Aorta (tissue), 5 donors: ENCODE data around the gene HES2. TPM values are rescaled to one million over a fixed set of nuclear protein-coding genes. Genes with fewer than 3 reads are reported as not detected.
"Not testable (repeated sequence)": the region's sequence is repeated elsewhere in the genome, so short reads cannot be mapped to it uniquely, and the experiment has no call there.

Experiments
- ATAC-seq: fragments of 200-7000 bp; cut with Tn5 transposase; one replicate; pipeline ENCODE4 v1.9.1; 2022; ENCODE audit warnings: moderate library complexity; ENCODE audit not compliant: low FRiP score
- DNase-seq, 2 donors: peaks; one replicate each; pipeline ENCODE4 v3.0.0-alpha.2; 2020
- H3K27ac ChIP-seq, 2 donors: one replicate each; pipeline ENCODE4 v1.5.1; 2013; ENCODE audit warnings: low read length in 2 of 2, mild to moderate bottlenecking in 2 of 2, moderate library complexity in 2 of 2, control low read depth in 1 of 2, inconsistent platforms in 1 of 2, low read depth in 1 of 2
- H3K27me3 ChIP-seq, 2 donors: one replicate each; pipeline ENCODE4 v1.6.1; 2013; ENCODE audit warnings: control low read depth in 1 of 2, low read length in 1 of 2, mild to moderate bottlenecking in 1 of 2, moderate library complexity in 1 of 2; ENCODE audit not compliant: insufficient read depth in 2 of 2, control insufficient read depth in 1 of 2
- H3K36me3 ChIP-seq, 2 donors: one replicate each; pipeline ENCODE4 v1.6.1; 2013; ENCODE audit warnings: control low read depth in 1 of 2, low read length in 1 of 2, mild to moderate bottlenecking in 1 of 2; ENCODE audit not compliant: insufficient read depth in 2 of 2, control insufficient read depth in 1 of 2
- H3K4me1 ChIP-seq, 2 donors: one replicate each; pipeline ENCODE4 v1.6.1; 2013; ENCODE audit warnings: low read length in 2 of 2, control low read depth in 1 of 2, mild to moderate bottlenecking in 1 of 2, moderate library complexity in 1 of 2; ENCODE audit not compliant: insufficient read depth in 2 of 2, control insufficient read depth in 1 of 2
- H3K4me3 ChIP-seq, 2 donors: one replicate each; pipeline ENCODE4 v1.5.1; 2013; ENCODE audit warnings: low read length in 2 of 2, control low read depth in 1 of 2, mild to moderate bottlenecking in 1 of 2
- H3K9me3 ChIP-seq: one replicate; pipeline ENCODE4 v1.6.1; 2013; ENCODE audit warnings: mild to moderate bottlenecking, low read length; ENCODE audit not compliant: control insufficient read depth
- WGBS, 2 donors: extraction: QIAGEN DNeasy Blood & Tissue Kit; methylation state at CpG; one replicate each; pipeline ENCODE4 v1.1.7; 2013; 5-methylcytosine and 5-hydroxymethylcytosine counted together
- intact Hi-C, 2 donors: fragments of 100-400 bp; cut with DNase I; formaldehyde crosslinking; loops; one replicate each; pipeline versions ENCODE4 v1.14.2 to v1.15.0; 2022
- polyA plus RNA-seq, 2 donors: library from polyadenylated mRNA; stranded (reverse); fragments of 200-250 nt; gene quantifications; one replicate each; pipeline ENCODE4 v1.2.3, GENCODE V29; 2013
- total RNA-seq, 2 donors: library from RNA; stranded (reverse); fragmentation: NEBNext Ultra II Directional; extraction: Animal tissue kit (Norgen Biotek cat#: 25700); gene quantifications; one replicate each; pipeline ENCODE4 v1.2.1, GENCODE V29; 2021
- donor health status: healthy with polysubstance abuse.
- donor health status: Bipolar disorder and iron deficiency.
- donor health status: DM: no; HTN: no; CAD: no.
- donor health status: DM: no; HTN: no; CAD: no.
- donor health status: DM: yes; HTN: yes; CAD: no.

HES2 gene
- total and polyA plus RNA-seq, 4 donors = 0.49 to 1.4 TPM; not detected in 2

- WGBS, 2 donors = 2% methylated on average over 62 to 68 of the region's 68 CpGs
- no peak overlapping the region for H3K27ac ChIP-seq
- H3K4me1 ChIP-seq = no peaks in the 10 kb centered on the region
- H3K36me3 ChIP-seq = no peaks in the 10 kb centered on the region
- peak overlapping the region in 1 of 2 donors; percentile 29 for H3K4me3 ChIP-seq
- no peaks in the 10 kb centered on the region for H3K9me3 ChIP-seq
- ATAC-seq = no peak
- H3K27me3 ChIP-seq = peaks cover 0 to 2% of the 10 kb centered on the region in 2 donors
- no peak for DNase-seq
- intact Hi-C loops = no loop called here
Observed at GRCh38 chr1:6447818-6448748, 28.4 kb upstream of the HES2 start.

GRCh38 chr1:6447016-6447817 lies 27.5 kb upstream of the HES2 start:
- DNase-seq = no peak
- Histone ChIP-seq H3K27me3 (peaks cover 0 to 2% of the 10 kb centered on the region in 2 donors), H3K27ac (no peak overlapping the region), H3K9me3 (no peaks in the 10 kb centered on the region), H3K4me3 (no peak overlapping the region), H3K36me3 (no peaks in the 10 kb centered on the region), H3K4me1 (no peaks in the 10 kb centered on the region)
- WGBS, 2 donors = 6 to 7% methylated on average over 61 to 67 of the region's 67 CpGs
- intact Hi-C loops = no loop called here
- no peak for ATAC-seq

GRCh38 chr1:6446665-6447015 lies 26.9 kb upstream of the HES2 start:
- H3K27ac ChIP-seq = no peak overlapping the region
- no peaks in the 10 kb centered on the region for H3K4me1 ChIP-seq
- no peaks in the 10 kb centered on the region for H3K9me3 ChIP-seq
- no peak overlapping the region for H3K4me3 ChIP-seq
- DNase-seq (no peak), ATAC-seq (no peak)
- intact Hi-C loops = no loop called here
- WGBS, 2 donors = 70 to 80% methylated on average over 4 of the region's 4 CpGs
- peaks cover 0 to 2% of the 10 kb centered on the region in 2 donors for H3K27me3 ChIP-seq
- H3K36me3 ChIP-seq = no peaks in the 10 kb centered on the region

- intact Hi-C loops, H3K27me3 ChIP-seq, H3K27ac ChIP-seq, DNase-seq, H3K4me3 ChIP-seq, H3K4me1 ChIP-seq, H3K9me3 ChIP-seq, H3K36me3 ChIP-seq, ATAC-seq: not testable (repeated sequence)
- WGBS, 2 donors = 86 to 89% methylated on average over 4 of the region's 4 CpGs
Observed at GRCh38 chr1:6445929-6446328, 26.2 kb upstream of the HES2 start.

- ATAC-seq (no peak), DNase-seq (no peak)
- H3K4me3 ChIP-seq = no peak overlapping the region
- H3K4me1 ChIP-seq = no peaks in the 10 kb centered on the region
- no peaks in the 10 kb centered on the region for H3K9me3 ChIP-seq
- 52 to 59% methylated on average over 18 to 19 of the region's 19 CpGs for WGBS, 2 donors
- no peaks in the 10 kb centered on the region for H3K36me3 ChIP-seq
- no peak overlapping the region for H3K27ac ChIP-seq
- peaks cover 0 to 2% of the 10 kb centered on the region in 2 donors for H3K27me3 ChIP-seq
- intact Hi-C loops = no loop called here
Observed at GRCh38 chr1:6445062-6445763, 25.5 kb upstream of the HES2 start.

- 92 to 95% methylated on average over 15 of the region's 15 CpGs for WGBS, 2 donors
- peaks cover 0 to 2% of the 10 kb centered on the region in 2 donors for H3K27me3 ChIP-seq
- no peak overlapping the region for H3K4me3 ChIP-seq
- no peaks in the 10 kb centered on the region for H3K36me3 ChIP-seq
- intact Hi-C loops = no loop called here
- DNase-seq (no peak), ATAC-seq (no peak)
- H3K27ac ChIP-seq = no peak overlapping the region
- H3K9me3 ChIP-seq = no peaks in the 10 kb centered on the region
- H3K4me1 ChIP-seq = no peaks in the 10 kb centered on the region
Observed at GRCh38 chr1:6444377-6444776, 24.7 kb upstream of the HES2 start.

- H3K4me3 ChIP-seq = no peak overlapping the region
- H3K9me3 ChIP-seq = no peaks in the 10 kb centered on the region
- no peaks in the 10 kb centered on the region for H3K36me3 ChIP-seq
- H3K27me3 ChIP-seq = peaks cover 0 to 2% of the 10 kb centered on the region in 2 donors
- no peaks in the 10 kb centered on the region for H3K4me1 ChIP-seq
- H3K27ac ChIP-seq = no peak overlapping the region
- 93 to 96% methylated on average over 19 to 21 of the region's 21 CpGs for WGBS, 2 donors
- no peak for DNase-seq
- ATAC-seq = no peak
- intact Hi-C loops = no loop called here
Observed at GRCh38 chr1:6443339-6444115, 23.8 kb upstream of the HES2 start.

- ATAC-seq (no peak), DNase-seq (no peak)
- Histone ChIP-seq H3K27me3 (no peaks in the 10 kb centered on the region), H3K9me3 (no peaks in the 10 kb centered on the region), H3K4me3 (no peak overlapping the region), H3K36me3 (no peaks in the 10 kb centered on the region), H3K4me1 (no peaks in the 10 kb centered on the region), H3K27ac (no peak overlapping the region)
- WGBS, 2 donors = 89 to 91% methylated on average over 7 of the region's 7 CpGs
- intact Hi-C loops = no loop called here
Observed at GRCh38 chr1:6441586-6441985, 21.9 kb upstream of the HES2 start.
